Loucy (cell line): ENCODE data around the gene HYLS1.
A peak's percentile ranks its signal among the peaks of the same experiment; 100 is the strongest.
"Not testable (repeated sequence)": the region's sequence is repeated elsewhere in the genome, so short reads cannot be mapped to it uniquely, and the experiment has no call there.

ENCODE experiments used
- H2AFZ ChIP-seq: fragments of 200-600 bp; sonication (generic); 2 replicates; pipeline ENCODE4 v1.6.0; 2016; ENCODE audit warnings: antibody characterized with exemption, mild to moderate bottlenecking, low read length, moderate library complexity
- H3F3A ChIP-seq: fragments of 200-600 bp; 2 replicates; pipeline ENCODE4 v1.6.0; 2016; ENCODE audit warnings: antibody characterized with exemption, low read depth, mild to moderate bottlenecking
- H3K27me3 ChIP-seq: fragments of 200-600 bp; sonication (generic); 2 replicates; pipeline ENCODE4 v1.6.1; 2014; ENCODE audit warnings: low read length, mild to moderate bottlenecking; ENCODE audit not compliant: insufficient read depth, poor library complexity, severe bottlenecking
- H3K36me3 ChIP-seq: fragments of 200-600 bp; sonication (generic); 2 replicates; pipeline ENCODE4 v1.6.1; 2016; ENCODE audit warnings: low read length; ENCODE audit not compliant: insufficient read depth
- H3K4me1 ChIP-seq: fragments of 200-600 bp; sonication (generic); 2 replicates; pipeline ENCODE4 v1.5.1; 2014; ENCODE audit warnings: low read length, mild to moderate bottlenecking; ENCODE audit not compliant: insufficient read depth, poor library complexity, severe bottlenecking
- H3K4me2 ChIP-seq: fragments of 200-600 bp; sonication (generic); 2 replicates; pipeline ENCODE4 v1.6.0; 2014; ENCODE audit warnings: antibody characterized with exemption, low read length, low read depth, mild to moderate bottlenecking; ENCODE audit not compliant: poor library complexity, severe bottlenecking
- H3K4me3 ChIP-seq: fragments of 200-600 bp; sonication (generic); 2 replicates; pipeline ENCODE4 v1.5.1; 2014; ENCODE audit warnings: low read length, mild to moderate bottlenecking, mixed read lengths; ENCODE audit not compliant: poor library complexity, severe bottlenecking
- H3K79me2 ChIP-seq: fragments of 200-600 bp; sonication (generic); 2 replicates; pipeline ENCODE4 v1.6.1; 2014; ENCODE audit warnings: low read length; ENCODE audit not compliant: insufficient read depth
- H3K9ac ChIP-seq: fragments of 200-600 bp; sonication (generic); 2 replicates; pipeline ENCODE4 v1.6.0; 2014; ENCODE audit warnings: mild to moderate bottlenecking, low read depth, low read length, moderate library complexity; ENCODE audit not compliant: poor library complexity, severe bottlenecking
- H3K9me2 ChIP-seq: fragments of 200-600 bp; sonication (generic); replicated peaks from 2 replicates; pipeline ENCODE4 v1.6.1; 2016; ENCODE audit warnings: low read depth, low read length, mixed read lengths
- H3K9me3 ChIP-seq: fragments of 200-600 bp; sonication (generic); 2 replicates; pipeline ENCODE4 v1.6.1; 2014; ENCODE audit warnings: mild to moderate bottlenecking, antibody characterized with exemption, low read length, low read depth; ENCODE audit not compliant: insufficient read depth
- H4K20me1 ChIP-seq: fragments of 200-600 bp; sonication (generic); 2 replicates; pipeline ENCODE4 v1.6.0; 2014; ENCODE audit warnings: antibody characterized with exemption, low read length, mild to moderate bottlenecking; ENCODE audit not compliant: insufficient read depth, poor library complexity, severe bottlenecking
- EZH2phosphoT487 ChIP-seq: fragments of 200-600 bp; IDR thresholded peaks from 2 replicates; pipeline ENCODE4 v1.6.1; 2018; ENCODE audit warnings: antibody characterized with exemption, mild to moderate bottlenecking, moderate library complexity, borderline replicate concordance
- TF ChIP-seq, protein P1 (sequence below): fragments of 200-600 bp; sonication (generic); conservative IDR thresholded peaks from 2 replicates; pipeline ENCODE4 v1.5.1; 2014; ENCODE audit warnings: mild to moderate bottlenecking, antibody characterized with exemption, low read length

The HYLS1 gene, protein sequence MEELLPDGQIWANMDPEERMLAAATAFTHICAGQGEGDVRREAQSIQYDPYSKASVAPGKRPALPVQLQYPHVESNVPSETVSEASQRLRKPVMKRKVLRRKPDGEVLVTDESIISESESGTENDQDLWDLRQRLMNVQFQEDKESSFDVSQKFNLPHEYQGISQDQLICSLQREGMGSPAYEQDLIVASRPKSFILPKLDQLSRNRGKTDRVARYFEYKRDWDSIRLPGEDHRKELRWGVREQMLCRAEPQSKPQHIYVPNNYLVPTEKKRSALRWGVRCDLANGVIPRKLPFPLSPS

DNA sequence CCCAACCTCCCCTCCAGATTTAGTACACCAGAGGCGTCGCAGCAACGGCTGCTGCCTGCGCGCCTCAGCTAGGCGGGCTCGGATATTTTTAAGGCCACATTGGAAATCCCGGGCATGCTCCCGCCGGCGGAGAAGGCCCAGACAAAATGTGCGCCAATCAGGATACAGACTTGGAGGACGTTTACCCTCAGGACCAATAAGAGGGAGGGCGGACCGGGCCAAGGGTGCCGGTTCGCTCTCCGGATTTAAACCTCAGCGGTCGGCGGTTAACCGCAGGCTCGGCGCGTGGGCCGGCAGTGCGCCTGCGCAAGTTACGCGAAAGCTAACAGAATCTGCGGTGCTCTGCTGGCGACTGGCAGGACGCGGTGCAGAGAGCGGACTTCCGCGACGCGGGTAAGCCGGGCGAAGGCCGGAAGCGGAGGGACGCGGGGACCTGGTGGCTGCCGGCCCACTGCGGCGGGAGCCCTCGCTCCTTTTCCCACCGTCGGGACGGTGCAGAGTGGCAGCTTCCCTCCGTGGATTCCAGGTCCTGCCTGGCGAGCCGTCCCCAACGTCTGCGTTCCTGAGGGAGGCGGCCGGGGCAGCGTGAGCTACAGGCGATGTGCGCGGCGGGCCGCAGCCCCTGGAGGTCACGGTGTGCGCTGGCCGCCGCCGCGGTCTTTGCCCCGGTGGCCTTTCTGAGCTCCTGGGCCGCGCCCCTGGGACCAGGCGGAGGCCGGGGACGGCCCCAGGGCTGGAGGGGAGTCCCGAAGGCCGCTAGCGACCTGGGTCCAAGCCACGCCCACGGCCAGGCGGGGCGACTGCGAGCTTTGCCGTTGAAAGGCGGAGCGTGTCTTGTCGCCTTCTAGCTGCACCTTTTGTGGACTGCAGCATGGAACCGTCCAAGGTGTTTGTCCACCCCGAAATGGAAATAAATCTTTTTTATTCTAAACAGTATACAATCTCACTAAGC is at the start of gene HYLS1:
Gene HYLS1 (plus strand): TSS at position 296 of the 952 bp plus-strand sequence. CDS start 11,701 bp downstream, outside the sequence.
- no peaks in the 10 kb centered on the region for H3F3A ChIP-seq
- peak within 1 kb of the TSS; percentile 85 for H3K9ac ChIP-seq
- H3K9me2 ChIP-seq, result no peaks in the 10 kb centered on the region
- H3K27me3 ChIP-seq, result no peaks in the 10 kb centered on the region
- H2AFZ ChIP-seq, result peak within 1 kb of the TSS; percentile 82
- H4K20me1 ChIP-seq, result peaks cover 10% of the 10 kb centered on the region
- H3K4me2 ChIP-seq, result peak within 1 kb of the TSS; percentile 75
- no peak for TF ChIP-seq EZH2phosphoT487
- TF ChIP-seq, protein P1, sequence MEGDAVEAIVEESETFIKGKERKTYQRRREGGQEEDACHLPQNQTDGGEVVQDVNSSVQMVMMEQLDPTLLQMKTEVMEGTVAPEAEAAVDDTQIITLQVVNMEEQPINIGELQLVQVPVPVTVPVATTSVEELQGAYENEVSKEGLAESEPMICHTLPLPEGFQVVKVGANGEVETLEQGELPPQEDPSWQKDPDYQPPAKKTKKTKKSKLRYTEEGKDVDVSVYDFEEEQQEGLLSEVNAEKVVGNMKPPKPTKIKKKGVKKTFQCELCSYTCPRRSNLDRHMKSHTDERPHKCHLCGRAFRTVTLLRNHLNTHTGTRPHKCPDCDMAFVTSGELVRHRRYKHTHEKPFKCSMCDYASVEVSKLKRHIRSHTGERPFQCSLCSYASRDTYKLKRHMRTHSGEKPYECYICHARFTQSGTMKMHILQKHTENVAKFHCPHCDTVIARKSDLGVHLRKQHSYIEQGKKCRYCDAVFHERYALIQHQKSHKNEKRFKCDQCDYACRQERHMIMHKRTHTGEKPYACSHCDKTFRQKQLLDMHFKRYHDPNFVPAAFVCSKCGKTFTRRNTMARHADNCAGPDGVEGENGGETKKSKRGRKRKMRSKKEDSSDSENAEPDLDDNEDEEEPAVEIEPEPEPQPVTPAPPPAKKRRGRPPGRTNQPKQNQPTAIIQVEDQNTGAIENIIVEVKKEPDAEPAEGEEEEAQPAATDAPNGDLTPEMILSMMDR, result peak; percentile 35
- peaks cover 39% of the 10 kb centered on the region for H3K4me1 ChIP-seq
- H3K9me3 ChIP-seq, result no peaks in the 10 kb centered on the region
- peaks cover 55% of the 10 kb centered on the region for H3K79me2 ChIP-seq
- peaks cover under 1% of the 10 kb centered on the region; the same call in 1 of the 2 replicates for H3K36me3 ChIP-seq
- peak within 1 kb of the TSS; percentile 85 for H3K4me3 ChIP-seq

DNA sequence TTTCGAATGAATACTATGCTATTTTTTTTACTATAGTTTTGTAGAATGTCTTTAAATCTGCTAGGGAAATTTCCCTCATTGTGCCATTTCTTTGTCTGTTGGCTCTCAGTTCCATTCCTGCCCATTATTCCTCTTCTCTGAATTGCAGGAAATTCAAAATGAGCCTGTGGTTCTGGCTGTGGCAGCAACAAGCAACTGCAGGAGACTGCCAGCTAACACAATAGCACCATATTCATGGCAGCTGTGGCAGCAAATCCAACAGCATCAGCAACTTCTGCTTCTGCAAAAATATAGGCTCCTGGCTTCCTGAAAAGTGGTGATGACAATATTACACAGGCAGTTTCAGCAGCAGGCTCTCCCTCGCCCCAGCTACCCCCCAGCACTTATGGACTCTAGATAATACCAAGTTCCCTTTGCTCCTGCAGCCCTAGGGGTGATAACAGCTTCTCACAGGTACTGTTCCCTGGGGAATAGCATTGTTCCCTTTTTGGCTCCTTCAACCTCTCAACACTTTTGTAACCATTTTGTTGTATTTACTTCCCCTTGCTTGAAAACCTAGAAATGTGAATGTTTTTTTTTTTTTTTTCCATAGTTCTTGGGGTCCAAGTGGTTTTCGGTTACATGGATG is 45.0 kb upstream of the HYLS1 start:
- no peak overlapping the region for H3K9ac ChIP-seq
- H3K79me2 ChIP-seq, result no peaks in the 10 kb centered on the region
- H2AFZ ChIP-seq, result no peak overlapping the region
- H3F3A ChIP-seq, result no peaks in the 10 kb centered on the region
- H3K27me3 ChIP-seq, result no peaks in the 10 kb centered on the region
- H4K20me1 ChIP-seq, result no peaks in the 10 kb centered on the region
- H3K9me2 ChIP-seq, result no peaks in the 10 kb centered on the region
- H3K4me3 ChIP-seq, result no peak overlapping the region
- H3K4me1 ChIP-seq, result no peaks in the 10 kb centered on the region
- no peak overlapping the region for H3K4me2 ChIP-seq
- peaks cover 19% of the 10 kb centered on the region; the same call in 1 of the 2 replicates for H3K9me3 ChIP-seq
- H3K36me3 ChIP-seq, result no peaks in the 10 kb centered on the region
- no peak for TF ChIP-seq EZH2phosphoT487
- TF ChIP-seq, protein P1, result no peak

DNA sequence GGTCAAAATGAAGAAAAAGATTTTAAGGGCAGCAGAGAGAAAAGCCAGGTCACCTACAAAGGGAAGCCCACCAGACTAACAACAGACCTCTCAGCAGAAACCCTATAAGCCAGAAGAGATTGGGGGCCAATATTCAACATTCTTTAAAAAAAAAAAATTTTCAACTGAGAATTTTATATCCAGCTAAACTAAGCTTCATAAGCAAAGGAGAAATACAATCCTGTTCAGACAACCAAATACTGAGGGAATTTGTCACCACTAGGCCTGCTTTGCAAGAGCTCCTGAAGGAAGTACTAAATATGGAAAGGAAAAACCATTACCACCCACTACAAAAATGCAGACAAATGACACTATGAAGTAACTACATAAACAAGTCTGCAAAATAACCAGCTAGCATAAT is 41.3 kb upstream of the HYLS1 start:
- Histone ChIP-seq H3K4me3 (no peak overlapping the region), H3K9me3 (peaks cover 19% of the 10 kb centered on the region; the same call in 1 of the 2 replicates), H2AFZ (no peak overlapping the region), H4K20me1 (no peaks in the 10 kb centered on the region), H3K27me3 (no peaks in the 10 kb centered on the region), H3F3A (no peaks in the 10 kb centered on the region), H3K4me2 (no peak overlapping the region), H3K4me1 (no peaks in the 10 kb centered on the region), H3K9ac (no peak overlapping the region), H3K9me2 (no peaks in the 10 kb centered on the region), H3K36me3 (no peaks in the 10 kb centered on the region), H3K79me2 (no peaks in the 10 kb centered on the region)
- TF ChIP-seq, protein P1, result no peak
- TF ChIP-seq EZH2phosphoT487, result no peak

DNA sequence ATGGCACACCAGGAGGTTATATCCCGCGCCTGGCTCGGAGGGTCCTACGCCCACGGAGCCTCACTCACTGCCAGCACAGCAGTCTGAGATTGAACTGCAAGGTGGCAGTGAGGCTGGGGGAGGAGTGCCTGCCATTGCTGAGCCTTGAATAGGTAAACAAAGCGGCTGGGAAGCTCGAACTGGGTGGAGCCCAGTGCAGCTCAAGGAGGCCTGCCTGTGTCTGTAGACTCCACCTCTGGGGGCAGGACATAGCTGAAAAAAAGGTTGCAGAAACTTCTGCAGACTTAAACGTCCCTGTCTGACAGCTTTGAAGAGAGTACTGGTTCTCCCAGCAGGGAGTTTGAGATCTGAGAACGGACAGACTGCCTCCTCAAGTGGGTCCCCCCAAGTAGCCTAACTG is 29.8 kb upstream of the HYLS1 start:
- H3K79me2 ChIP-seq, H3K4me1 ChIP-seq, H3K27me3 ChIP-seq, H4K20me1 ChIP-seq, H3K4me3 ChIP-seq, H3K9me2 ChIP-seq, H3K36me3 ChIP-seq, H2AFZ ChIP-seq, H3K9me3 ChIP-seq, H3K4me2 ChIP-seq, H3F3A ChIP-seq, H3K9ac ChIP-seq: not testable (repeated sequence)
